Measurements from ENCODE around the gene KRTAP5-3. TPM values are rescaled to one million over a fixed set of nuclear protein-coding genes. Genes with fewer than 3 reads are reported as not detected.
A peak's percentile ranks its signal among the peaks of the same experiment; 100 is the strongest.
"Not testable (repeated sequence)": the region's sequence is repeated elsewhere in the genome, so short reads cannot be mapped to it uniquely, and the experiment has no call there.

Gene KRTAP5-3
- total RNA-seq, 2 experiments from 2014 or later = not detected

DNA sequence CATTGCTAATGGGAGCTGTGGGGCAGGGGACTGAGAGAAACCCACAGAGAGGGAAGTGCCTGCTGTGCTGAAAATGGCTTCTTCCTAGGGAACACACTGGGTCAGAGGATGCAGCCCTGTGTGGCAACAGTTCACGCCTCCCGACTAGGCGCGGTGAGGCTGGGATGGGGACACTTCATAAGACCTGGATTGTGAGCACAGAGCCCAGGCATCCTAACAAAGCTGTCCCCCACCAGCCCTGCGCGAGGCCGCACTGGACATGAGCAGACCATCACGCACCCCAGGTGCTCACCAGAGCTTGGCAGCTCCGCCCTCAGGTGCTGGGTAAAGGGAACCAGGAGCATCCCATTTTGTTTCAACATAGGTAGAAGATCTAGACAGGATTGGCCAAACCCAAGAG, 15.5 kb upstream of the KRTAP5-3 start:
- H3K36me3 Mint-ChIP-seq (ENCODE audit: low read depth) = no peaks in the 10 kb centered on the region
- no peaks in the 10 kb centered on the region for H3K9me3 Mint-ChIP-seq
- peaks cover 6% of the 10 kb centered on the region for H3K4me1 Mint-ChIP-seq (ENCODE audit: low read depth)
- ATAC-seq (no peak), DNase-seq (no peak)
- ChIA-PET CTCF (interaction anchor here (0.6 to 1.4 kb wide), 3 partner anchors 14 to 343 kb away, joined by 3 to 4 read pairs (median 3); no protein-coding TSS in a partner anchor), POLR2A (interaction anchor here (0.7 kb wide), 1 partner anchor 10 kb away, joined by 3 read pairs; no protein-coding TSS in a partner anchor)
- H3K27me3 Mint-ChIP-seq = peaks cover 11% of the 10 kb centered on the region
- intact Hi-C loops (cut with micrococcal nuclease) = no loop called here
- no peak overlapping the region for H3K4me3 Mint-ChIP-seq
- H3K27ac Mint-ChIP-seq = no peak overlapping the region
- TF ChIP-seq, protein P1, sequence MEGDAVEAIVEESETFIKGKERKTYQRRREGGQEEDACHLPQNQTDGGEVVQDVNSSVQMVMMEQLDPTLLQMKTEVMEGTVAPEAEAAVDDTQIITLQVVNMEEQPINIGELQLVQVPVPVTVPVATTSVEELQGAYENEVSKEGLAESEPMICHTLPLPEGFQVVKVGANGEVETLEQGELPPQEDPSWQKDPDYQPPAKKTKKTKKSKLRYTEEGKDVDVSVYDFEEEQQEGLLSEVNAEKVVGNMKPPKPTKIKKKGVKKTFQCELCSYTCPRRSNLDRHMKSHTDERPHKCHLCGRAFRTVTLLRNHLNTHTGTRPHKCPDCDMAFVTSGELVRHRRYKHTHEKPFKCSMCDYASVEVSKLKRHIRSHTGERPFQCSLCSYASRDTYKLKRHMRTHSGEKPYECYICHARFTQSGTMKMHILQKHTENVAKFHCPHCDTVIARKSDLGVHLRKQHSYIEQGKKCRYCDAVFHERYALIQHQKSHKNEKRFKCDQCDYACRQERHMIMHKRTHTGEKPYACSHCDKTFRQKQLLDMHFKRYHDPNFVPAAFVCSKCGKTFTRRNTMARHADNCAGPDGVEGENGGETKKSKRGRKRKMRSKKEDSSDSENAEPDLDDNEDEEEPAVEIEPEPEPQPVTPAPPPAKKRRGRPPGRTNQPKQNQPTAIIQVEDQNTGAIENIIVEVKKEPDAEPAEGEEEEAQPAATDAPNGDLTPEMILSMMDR (IDR thresholded peaks at IDR 0.05) = no peak

DNA sequence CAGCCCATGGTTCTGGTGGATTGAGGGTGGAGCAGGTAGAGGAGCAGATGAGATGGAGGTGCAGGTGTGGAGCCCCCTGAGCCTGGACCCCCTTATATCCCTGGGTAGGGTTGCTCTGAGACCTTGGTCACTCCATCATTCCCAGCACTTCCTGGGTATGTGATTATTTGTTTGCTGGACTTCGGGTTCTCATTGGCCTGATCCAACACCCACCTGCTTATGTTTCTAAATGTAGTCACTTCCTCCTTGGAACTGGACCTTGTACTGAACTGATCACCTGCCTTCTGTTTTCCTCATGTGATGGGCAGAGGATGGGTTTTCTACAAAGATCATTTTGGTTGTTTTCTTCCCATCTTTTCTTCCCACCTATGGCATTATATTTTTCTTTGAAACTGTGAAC, 13.8 kb upstream of the KRTAP5-3 start, which contains the start of gene KRTAP5-4:
TSS of gene KRTAP5-4 (minus strand) at position 53 of the 400 bp plus-strand sequence. CDS start at position 8, 45 bp downstream.
- intact Hi-C loops (cut with micrococcal nuclease) = no loop called here
- TF ChIP-seq, protein P1 (IDR thresholded peaks at IDR 0.05) = no peak
- H3K36me3 Mint-ChIP-seq (ENCODE audit: low read depth) = no peaks in the 10 kb centered on the region
- H3K4me3 Mint-ChIP-seq = no peak within 1 kb of the TSS
- no peak for DNase-seq
- ChIA-PET POLR2A (no interaction called here), CTCF (interaction anchor here (1.3 kb wide), 1 partner anchor 9 kb away, joined by 3 read pairs; no protein-coding TSS in a partner anchor)
- ATAC-seq = no peak
- H3K27me3 Mint-ChIP-seq = peaks cover 12% of the 10 kb centered on the region
- peaks cover 6% of the 10 kb centered on the region for H3K4me1 Mint-ChIP-seq (ENCODE audit: low read depth)
- H3K27ac Mint-ChIP-seq = no peak within 1 kb of the TSS
- H3K9me3 Mint-ChIP-seq = no peaks in the 10 kb centered on the region

DNA sequence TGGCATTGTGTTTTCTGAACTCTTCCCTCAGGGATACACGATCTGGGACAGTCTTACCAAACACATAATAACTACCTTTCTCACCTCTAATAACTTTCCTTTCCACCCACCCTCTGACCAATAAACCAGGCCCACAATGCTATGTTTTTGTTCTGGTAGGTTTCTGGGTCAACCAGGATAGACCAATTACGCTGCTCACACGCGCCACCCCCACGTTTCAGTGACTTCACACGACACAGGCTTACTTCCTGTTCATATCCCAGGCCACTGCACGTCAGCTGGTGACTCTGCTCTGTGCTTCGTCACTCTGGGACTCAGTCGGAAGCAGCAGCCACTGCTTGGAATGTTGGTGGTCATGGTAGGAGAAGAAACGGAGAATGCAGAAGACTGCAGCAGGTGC, 11.2 kb upstream of the KRTAP5-3 start:
- H3K9me3 Mint-ChIP-seq = no peaks in the 10 kb centered on the region
- H3K36me3 Mint-ChIP-seq (ENCODE audit: low read depth) = no peaks in the 10 kb centered on the region
- TF ChIP-seq, protein P1 (IDR thresholded peaks at IDR 0.05) = no peak
- ChIA-PET POLR2A (no interaction called here), CTCF (interaction anchor here (0.8 to 3.7 kb wide), 3 partner anchors 9 to 31 kb away, joined by 3 to 24 read pairs (median 3); no protein-coding TSS in a partner anchor)
- DNase-seq (peak; percentile 55), ATAC-seq (peak; percentile 90)
- H3K4me3 Mint-ChIP-seq = no peak overlapping the region
- peak overlapping the region; percentile 11 for H3K27ac Mint-ChIP-seq
- peaks cover 23% of the 10 kb centered on the region for H3K27me3 Mint-ChIP-seq
- peaks cover 6% of the 10 kb centered on the region for H3K4me1 Mint-ChIP-seq (ENCODE audit: low read depth)
- intact Hi-C loops (cut with micrococcal nuclease) = no loop called here

DNA sequence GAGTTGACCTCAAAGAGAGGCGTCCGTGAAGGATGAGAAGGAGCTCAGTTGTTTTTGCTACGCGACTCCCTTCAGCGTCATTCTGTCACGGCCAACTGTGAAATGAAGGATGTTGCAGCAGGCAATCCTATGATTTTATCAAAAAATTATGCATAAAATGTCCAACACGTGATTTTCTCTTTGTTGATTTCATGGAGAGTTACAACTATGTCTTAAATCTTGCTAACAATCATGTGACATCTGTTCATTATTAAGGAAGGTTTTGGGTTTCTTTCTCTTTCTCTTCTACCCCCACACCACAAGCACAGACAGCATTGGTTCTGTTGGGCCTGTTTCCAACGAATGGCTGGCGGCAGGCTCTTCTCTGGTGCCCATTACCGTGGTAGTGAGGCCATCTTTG, 10.0 kb upstream of the KRTAP5-3 start:
- peaks cover 23% of the 10 kb centered on the region for H3K27me3 Mint-ChIP-seq
- TF ChIP-seq, protein P1 (IDR thresholded peaks at IDR 0.05) = no peak
- H3K4me1 Mint-ChIP-seq (ENCODE audit: low read depth) = peaks cover 6% of the 10 kb centered on the region
- H3K4me3 Mint-ChIP-seq = no peak overlapping the region
- intact Hi-C loops (cut with micrococcal nuclease) = no loop called here
- ATAC-seq = no peak
- DNase-seq = no peak
- no peaks in the 10 kb centered on the region for H3K36me3 Mint-ChIP-seq (ENCODE audit: low read depth)
- H3K27ac Mint-ChIP-seq = no peak overlapping the region
- ChIA-PET CTCF (interaction anchor here (0.7 to 3.7 kb wide), 7 partner anchors 10 to 72 kb away, joined by 3 to 24 read pairs (median 6); partner anchors contain the start of gene KRTAP5-5), POLR2A (no interaction called here)
- H3K9me3 Mint-ChIP-seq = no peaks in the 10 kb centered on the region

DNA sequence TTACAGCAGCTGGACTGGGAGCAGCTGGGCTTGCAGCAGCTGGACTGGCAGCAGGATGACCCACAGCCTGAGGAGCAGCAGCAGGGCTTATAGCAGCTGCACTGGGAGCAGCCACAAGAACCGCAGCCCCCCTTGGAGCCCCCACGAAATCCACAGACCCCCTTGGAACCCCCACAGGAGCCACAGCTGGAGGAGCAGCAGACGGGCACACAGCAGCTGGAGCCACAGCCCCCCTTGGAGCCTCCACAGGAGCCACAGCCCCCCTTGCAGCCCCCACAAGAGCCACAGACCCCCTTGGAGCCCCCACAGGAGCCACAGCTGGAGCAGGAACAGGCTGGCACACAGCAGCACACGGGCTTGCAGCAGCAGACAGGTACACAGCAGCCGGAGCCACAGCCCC, 362 bp downstream of the KRTAP5-3 start:
- H3K27ac Mint-ChIP-seq; CTCF ChIA-PET; H3K4me3 Mint-ChIP-seq; ATAC-seq; POLR2A ChIA-PET; H3K4me1 Mint-ChIP-seq (ENCODE audit: low read depth); H3K9me3 Mint-ChIP-seq; intact Hi-C loops (cut with micrococcal nuclease); DNase-seq; H3K36me3 Mint-ChIP-seq (ENCODE audit: low read depth): not testable (repeated sequence)
- peaks cover 21% of the 10 kb centered on the region for H3K27me3 Mint-ChIP-seq

DNA sequence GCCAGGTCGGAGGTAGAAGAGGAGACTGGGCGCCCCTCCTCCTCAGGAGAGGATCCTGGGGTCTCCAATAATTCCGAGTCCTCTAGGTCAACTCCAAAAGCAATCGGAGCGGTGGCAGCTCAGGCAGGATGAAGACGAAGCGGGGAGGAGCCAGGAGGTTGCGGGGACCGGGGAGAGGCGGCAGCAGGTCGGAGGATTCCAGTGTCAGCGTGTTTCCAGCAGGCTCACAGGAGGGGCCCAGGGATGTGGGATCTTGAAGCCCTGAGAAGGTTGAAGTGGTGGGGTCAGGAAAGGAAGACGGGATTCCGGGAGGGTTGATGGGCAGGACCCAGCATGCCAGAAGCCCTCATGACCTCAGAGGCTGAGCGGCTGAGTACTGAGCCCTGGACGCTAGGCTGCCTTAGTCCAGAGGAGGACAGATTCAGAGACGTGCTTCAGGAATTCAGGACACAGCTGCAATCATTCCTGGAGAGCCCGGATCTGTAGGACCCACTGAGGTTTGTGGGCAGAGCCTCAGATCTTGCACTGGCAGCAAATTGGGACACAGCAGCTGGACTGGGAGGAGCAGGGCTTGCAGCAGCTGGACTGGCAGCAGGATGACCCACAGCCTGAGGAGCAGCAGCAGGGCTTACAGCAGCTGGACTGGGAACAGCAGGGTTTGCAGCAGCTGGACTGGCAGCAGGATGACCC, 962 bp downstream of the KRTAP5-3 start:
- H3K9me3 Mint-ChIP-seq; H3K4me3 Mint-ChIP-seq; POLR2A ChIA-PET; ATAC-seq; DNase-seq; H3K4me1 Mint-ChIP-seq (ENCODE audit: low read depth); intact Hi-C loops (cut with micrococcal nuclease); H3K36me3 Mint-ChIP-seq (ENCODE audit: low read depth); H3K27ac Mint-ChIP-seq; CTCF ChIA-PET: not testable (repeated sequence)
- H3K27me3 Mint-ChIP-seq = peaks cover 24% of the 10 kb centered on the region

DNA sequence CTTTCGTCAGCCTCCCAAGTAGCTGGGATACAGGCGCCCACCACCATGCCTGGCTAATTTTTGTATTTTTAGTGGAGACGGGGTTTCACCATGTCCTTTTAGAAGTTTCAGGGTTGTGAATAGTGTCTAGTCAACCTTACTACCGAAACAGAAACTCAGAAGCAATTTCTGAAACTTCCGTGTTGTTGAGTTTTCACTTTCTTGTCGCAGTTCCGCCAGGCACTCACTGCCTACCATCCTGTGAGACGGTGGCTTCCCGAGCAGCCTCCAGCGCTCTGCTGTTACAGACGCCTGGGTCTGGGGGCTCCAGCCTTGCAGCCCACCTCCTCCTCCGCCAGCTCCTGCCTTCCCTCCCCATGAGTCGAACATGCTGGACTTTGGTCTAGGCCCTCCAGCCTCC, 2.3 kb downstream of the KRTAP5-3 start:
- H3K36me3 Mint-ChIP-seq (ENCODE audit: low read depth); H3K4me1 Mint-ChIP-seq (ENCODE audit: low read depth); intact Hi-C loops (cut with micrococcal nuclease); POLR2A ChIA-PET; H3K9me3 Mint-ChIP-seq; H3K4me3 Mint-ChIP-seq; H3K27ac Mint-ChIP-seq: not testable (repeated sequence)
- peak; percentile 55 for ATAC-seq
- peak; percentile 21 for DNase-seq
- CTCF ChIA-PET = interaction anchor here (1.4 to 1.8 kb wide), 2 partner anchors 10 to 33 kb away, joined by 4 to 5 read pairs; no protein-coding TSS in a partner anchor
- peaks cover 28% of the 10 kb centered on the region for H3K27me3 Mint-ChIP-seq

All from activated CD8-positive, alpha-beta T cell treated with anti-CD3 and anti-CD28 coated beads for 36 hours (primary cell).